Measurements from ENCODE around the gene AHI1. TPM values are rescaled to one million over a fixed set of nuclear protein-coding genes. Genes with fewer than 3 reads are reported as not detected.

Gene AHI1
- total and polyA plus RNA-seq, 2 donors from 2014 or later: 9.1 to 28.5 TPM

- Histone ChIP-seq H3K9me3 (ENCODE audit: control insufficient read depth in 2 of 3, insufficient read depth in 1 of 3, low read length in 3 of 3) (no peaks in the 10 kb centered on the region), H3K4me1 (ENCODE audit: control insufficient read depth in 2 of 3, insufficient read depth in 2 of 3, low read depth in 1 of 3, low read length in 3 of 3) (no peaks in the 10 kb centered on the region), H3K9ac (ENCODE audit: low read length in 3 of 3) (no peak overlapping the region), H3K27me3 (ENCODE audit: control insufficient read depth, insufficient read depth, low read length) (no peaks in the 10 kb centered on the region), H3K27ac (ENCODE audit: low read depth in 2 of 2, low read length in 2 of 2) (no peak overlapping the region), H3K36me3 (ENCODE audit: control insufficient read depth in 2 of 3, insufficient read depth in 3 of 3, low read length in 3 of 3) (no peaks in the 10 kb centered on the region), H3K4me3 (ENCODE audit: low read length in 3 of 3) (no peak overlapping the region)
- TF ChIP-seq CTCF (IDR thresholded peaks at IDR 0.05; ENCODE audit: borderline replicate concordance, extremely low read depth, insufficient read depth): no peak
- intact Hi-C loops (cut with DNase I): no loop called here
- no peak for FAIRE-seq
- no peak for DNase-seq
Observed at GRCh38 chr6:135258970-135259369, 238.6 kb downstream of the AHI1 start.

- TF ChIP-seq CTCF (IDR thresholded peaks at IDR 0.05; ENCODE audit: borderline replicate concordance, extremely low read depth, insufficient read depth): no peak
- H3K4me3 ChIP-seq (ENCODE audit: low read length in 3 of 3): no peak overlapping the region
- H3K9me3 ChIP-seq (ENCODE audit: control insufficient read depth in 2 of 3, insufficient read depth in 1 of 3, low read length in 3 of 3): no peaks in the 10 kb centered on the region
- H3K27ac ChIP-seq (ENCODE audit: low read depth in 2 of 2, low read length in 2 of 2): no peak overlapping the region
- FAIRE-seq (no peak), DNase-seq (no peak)
- no peak overlapping the region for H3K9ac ChIP-seq (ENCODE audit: low read length in 3 of 3)
- intact Hi-C loops (cut with DNase I): no loop called here
- H3K36me3 ChIP-seq (ENCODE audit: control insufficient read depth in 2 of 3, insufficient read depth in 3 of 3, low read length in 3 of 3): no peaks in the 10 kb centered on the region
- H3K27me3 ChIP-seq (ENCODE audit: control insufficient read depth, insufficient read depth, low read length): no peaks in the 10 kb centered on the region
- no peaks in the 10 kb centered on the region for H3K4me1 ChIP-seq (ENCODE audit: control insufficient read depth in 2 of 3, insufficient read depth in 2 of 3, low read depth in 1 of 3, low read length in 3 of 3)
Observed at GRCh38 chr6:135257631-135258405, 239.7 kb downstream of the AHI1 start.

- Histone ChIP-seq H3K27me3 (ENCODE audit: control insufficient read depth, insufficient read depth, low read length) (no peaks in the 10 kb centered on the region), H3K4me1 (ENCODE audit: control insufficient read depth in 2 of 3, insufficient read depth in 2 of 3, low read depth in 1 of 3, low read length in 3 of 3) (no peaks in the 10 kb centered on the region), H3K27ac (ENCODE audit: low read depth in 2 of 2, low read length in 2 of 2) (no peak overlapping the region), H3K4me3 (ENCODE audit: low read length in 3 of 3) (no peak overlapping the region), H3K9me3 (ENCODE audit: control insufficient read depth in 2 of 3, insufficient read depth in 1 of 3, low read length in 3 of 3) (no peaks in the 10 kb centered on the region), H3K9ac (ENCODE audit: low read length in 3 of 3) (no peak overlapping the region), H3K36me3 (ENCODE audit: control insufficient read depth in 2 of 3, insufficient read depth in 3 of 3, low read length in 3 of 3) (no peaks in the 10 kb centered on the region)
- DNase-seq: no peak
- no peak for TF ChIP-seq CTCF (IDR thresholded peaks at IDR 0.05; ENCODE audit: borderline replicate concordance, extremely low read depth, insufficient read depth)
- FAIRE-seq: no peak
- intact Hi-C loops (cut with DNase I): no loop called here
Observed at GRCh38 chr6:135256866-135257265, 240.7 kb downstream of the AHI1 start.
